Neural cell (in vitro differentiated cells): Measurements from ENCODE around the gene OR6C70.

ENCODE experiments used
- POLR2AphosphoS5 ChIP-seq: IDR thresholded peaks from 2 replicates; pipeline ENCODE4 v1.6.1; 2012
- SMC3 ChIP-seq: fragments of 450-650 bp; conservative IDR thresholded peaks from 2 replicates; pipeline ENCODE4 v1.6.1; 2014; ENCODE audit warnings: antibody characterized with exemption, mild to moderate bottlenecking, moderate library complexity; ENCODE audit not compliant: poor library complexity
- TF ChIP-seq, protein P1 (sequence below): fragments of 450-650 bp; IDR thresholded peaks from 2 replicates; pipeline ENCODE4 v1.5.1; 2014; ENCODE audit warnings: antibody characterized with exemption, mild to moderate bottlenecking, moderate library complexity; ENCODE audit not compliant: poor library complexity, severe bottlenecking

DNA sequence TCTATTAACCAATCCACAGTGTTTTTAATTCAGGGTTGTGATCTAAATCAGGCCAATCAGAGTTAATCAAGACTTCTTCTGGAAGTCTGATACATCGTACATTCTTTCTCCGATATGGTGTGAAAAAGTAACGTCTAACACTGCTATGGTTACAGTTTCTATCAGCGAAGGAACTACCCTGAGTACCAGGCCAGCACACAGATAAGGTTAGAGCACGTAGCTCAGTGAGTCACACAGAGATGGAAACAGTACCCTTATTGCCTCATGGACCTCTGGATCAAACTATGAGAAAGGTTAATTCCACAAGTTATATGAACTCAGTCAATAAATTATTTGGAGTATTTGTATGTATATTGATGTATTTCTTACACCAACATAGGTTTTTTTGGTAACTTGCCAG is 25.6 kb upstream of the OR6C70 start:
- no peak for TF ChIP-seq POLR2AphosphoS5
- TF ChIP-seq, protein P1, sequence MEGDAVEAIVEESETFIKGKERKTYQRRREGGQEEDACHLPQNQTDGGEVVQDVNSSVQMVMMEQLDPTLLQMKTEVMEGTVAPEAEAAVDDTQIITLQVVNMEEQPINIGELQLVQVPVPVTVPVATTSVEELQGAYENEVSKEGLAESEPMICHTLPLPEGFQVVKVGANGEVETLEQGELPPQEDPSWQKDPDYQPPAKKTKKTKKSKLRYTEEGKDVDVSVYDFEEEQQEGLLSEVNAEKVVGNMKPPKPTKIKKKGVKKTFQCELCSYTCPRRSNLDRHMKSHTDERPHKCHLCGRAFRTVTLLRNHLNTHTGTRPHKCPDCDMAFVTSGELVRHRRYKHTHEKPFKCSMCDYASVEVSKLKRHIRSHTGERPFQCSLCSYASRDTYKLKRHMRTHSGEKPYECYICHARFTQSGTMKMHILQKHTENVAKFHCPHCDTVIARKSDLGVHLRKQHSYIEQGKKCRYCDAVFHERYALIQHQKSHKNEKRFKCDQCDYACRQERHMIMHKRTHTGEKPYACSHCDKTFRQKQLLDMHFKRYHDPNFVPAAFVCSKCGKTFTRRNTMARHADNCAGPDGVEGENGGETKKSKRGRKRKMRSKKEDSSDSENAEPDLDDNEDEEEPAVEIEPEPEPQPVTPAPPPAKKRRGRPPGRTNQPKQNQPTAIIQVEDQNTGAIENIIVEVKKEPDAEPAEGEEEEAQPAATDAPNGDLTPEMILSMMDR, result no peak
- no peak for TF ChIP-seq SMC3
